Left lung (tissue), 10 donors: ENCODE data around the gene MIAT. TPM values are rescaled to one million over a fixed set of nuclear protein-coding genes. Genes with fewer than 3 reads are reported as not detected.

Experiments
- ATAC-seq: fragments of 200-7000 bp; cut with Tn5 transposase; one replicate; pipeline ENCODE4 v1.9.1; 2020; ENCODE audit warnings: moderate library complexity
- DNase-seq, 4 donors: peaks; one replicate each; pipeline ENCODE4 v3.0.0-alpha.2; 2013 to 2020
- H3K27ac ChIP-seq, 2 donors: fragments of 200-600 bp; sonication (generic) in 1 of 2; one replicate each; pipeline versions ENCODE4 v1.5.0 to v1.8.0; 2020 to 2021
- H3K27me3 ChIP-seq, 2 donors: fragments of 200-600 bp; sonication (generic) in 1 of 2; one replicate each; pipeline versions ENCODE4 v1.5.0 to v1.8.0; 2020 to 2021
- H3K36me3 ChIP-seq, 2 donors: fragments of 200-600 bp; sonication (generic) in 1 of 2; one replicate each; pipeline versions ENCODE4 v1.5.0 to v1.8.0; 2020 to 2021
- H3K4me1 ChIP-seq, 2 donors: fragments of 200-600 bp; one replicate each; pipeline ENCODE4 v1.8.0; 2021
- H3K4me3 ChIP-seq, 2 donors: fragments of 200-600 bp; sonication (generic) in 1 of 2; one replicate each; pipeline versions ENCODE4 v1.5.0 to v1.8.0; 2020 to 2021; ENCODE audit warnings: mild to moderate bottlenecking in 1 of 2
- H3K9me3 ChIP-seq, 2 donors: fragments of 200-600 bp; sonication (generic) in 1 of 2; one replicate each; pipeline versions ENCODE4 v1.5.0 to v1.8.0; 2020 to 2021
- CTCF ChIP-seq, 2 donors: fragments of 200-600 bp; sonication (generic) in 1 of 2; IDR thresholded peaks; one replicate each; pipeline versions ENCODE4 v1.5.0 to v1.8.0; 2021; ENCODE audit warnings: antibody characterized with exemption in 2 of 2
- intact Hi-C, 2 donors: fragments of 100-400 bp; cut with DNase I; formaldehyde crosslinking; loops; one replicate each; pipeline versions ENCODE4 v1.11.2 to v1.14.2; 2022
- polyA plus RNA-seq, 6 donors: library from polyadenylated mRNA; unstranded; fragments of 120-200 nt; gene quantifications; one replicate each; pipeline ENCODE4 v1.2.1, GENCODE V29; 2013; ENCODE audit not compliant: insufficient read length in 6 of 6
- total RNA-seq, 2 donors: library from RNA; stranded (reverse); fragmentation: NEBNext Ultra II Directional; extraction: Animal tissue kit (Norgen Biotek cat#: 25700); gene quantifications; one replicate each; pipeline ENCODE4 v1.2.1, GENCODE V29; 2021
- donor health status: DM: no; HTN: yes; CAD: no.
- donor health status: DM: no; HTN: no; CAD: no.

The MIAT gene
- total and polyA plus RNA-seq, 8 donors = 1.7 to 11.2 (median 2.8) TPM

GRCh38 chr22:26718488-26718887, 61.1 kb downstream of the MIAT start:
- no peak for DNase-seq
- Histone ChIP-seq H3K9me3 (no peaks in the 10 kb centered on the region), H3K36me3 (peaks cover 0 to 37% of the 10 kb centered on the region in 2 donors), H3K4me3 (no peak overlapping the region), H3K27ac (no peak overlapping the region), H3K27me3 (no peaks in the 10 kb centered on the region), H3K4me1 (no peaks in the 10 kb centered on the region)
- ATAC-seq = no peak
- intact Hi-C loops = no loop called here
- no peak for TF ChIP-seq CTCF (IDR thresholded peaks at IDR 0.05)

- H3K27me3 ChIP-seq = no peaks in the 10 kb centered on the region
- H3K4me3 ChIP-seq = no peak overlapping the region
- no peaks in the 10 kb centered on the region for H3K4me1 ChIP-seq
- H3K36me3 ChIP-seq = peaks cover 0 to 37% of the 10 kb centered on the region in 2 donors
- TF ChIP-seq CTCF (IDR thresholded peaks at IDR 0.05) = no peak
- ATAC-seq = no peak
- intact Hi-C loops = no loop called here
- H3K27ac ChIP-seq = no peak overlapping the region
- no peak for DNase-seq
- H3K9me3 ChIP-seq = no peaks in the 10 kb centered on the region
These were observed 61.5 kb downstream of the MIAT start for GRCh38 chr22:26718905-26719304.

GRCh38 chr22:26722159-26722558, 64.8 kb downstream of the MIAT start:
- intact Hi-C loops = no loop called here

GRCh38 chr22:26724414-26724813, 67.0 kb downstream of the MIAT start:
- DNase-seq (no peak), ATAC-seq (no peak)
- no peaks in the 10 kb centered on the region for H3K27me3 ChIP-seq
- no peaks in the 10 kb centered on the region for H3K9me3 ChIP-seq
- no peak for TF ChIP-seq CTCF (IDR thresholded peaks at IDR 0.05)
- H3K4me1 ChIP-seq = no peaks in the 10 kb centered on the region
- H3K4me3 ChIP-seq = no peak overlapping the region
- intact Hi-C loops = no loop called here
- H3K27ac ChIP-seq = no peak overlapping the region
- peaks cover 0 to 35% of the 10 kb centered on the region in 2 donors for H3K36me3 ChIP-seq

More at GRCh38 chr22:26722159-26722558, 64.8 kb downstream of the MIAT start:
- Histone ChIP-seq H3K4me3 (no peak overlapping the region), H3K4me1 (no peaks in the 10 kb centered on the region), H3K27me3 (no peaks in the 10 kb centered on the region), H3K27ac (no peak overlapping the region), H3K9me3 (no peaks in the 10 kb centered on the region), H3K36me3 (peaks cover 0 to 46% of the 10 kb centered on the region in 2 donors)
- ATAC-seq = no peak
- no peak for TF ChIP-seq CTCF (IDR thresholded peaks at IDR 0.05)
- no peak for DNase-seq

- no peaks in the 10 kb centered on the region for H3K27me3 ChIP-seq
- no peaks in the 10 kb centered on the region for H3K9me3 ChIP-seq
- DNase-seq (no peak), ATAC-seq (no peak)
- no peak for TF ChIP-seq CTCF (IDR thresholded peaks at IDR 0.05)
- intact Hi-C loops = no loop called here
- peaks cover 0 to 29% of the 10 kb centered on the region in 2 donors for H3K36me3 ChIP-seq
- H3K4me3 ChIP-seq = no peak overlapping the region
- H3K27ac ChIP-seq = no peak overlapping the region
- H3K4me1 ChIP-seq = no peaks in the 10 kb centered on the region
These were observed 67.8 kb downstream of the MIAT start for GRCh38 chr22:26725012-26725676.

Other genes with a start within 250 kb of the MIAT start
- gene ASPHD2, start 228.3 kb upstream of the MIAT start, total RNA-seq = 1 to 10 TPM; 1.3 to 2.1 TPM
- under 1 TPM; 0.38 to 0.74 (median 0.55) TPM for gene ASPHD2, start 228.3 kb upstream of the MIAT start, polyA plus RNA-seq
- gene HPS4, start 173.8 kb upstream of the MIAT start, total RNA-seq = 10 to 100 TPM; 25.4 to 30.1 TPM
- gene HPS4, start 173.8 kb upstream of the MIAT start, polyA plus RNA-seq = 10 to 100 TPM; 31.0 to 40.7 (median 35.0) TPM
- 10 to 100 TPM; 18.5 to 19.2 TPM for gene SRRD, start 173.7 kb upstream of the MIAT start, total RNA-seq
- 10 to 100 TPM; 25.9 to 33.1 (median 30.0) TPM for gene SRRD, start 173.7 kb upstream of the MIAT start, polyA plus RNA-seq
- gene TFIP11, start 145.1 kb upstream of the MIAT start, total RNA-seq = 10 to 100 TPM; 32.1 to 39.2 TPM
- gene TFIP11, start 145.1 kb upstream of the MIAT start, polyA plus RNA-seq = 10 to 100 TPM; 34.8 to 39.9 (median 36.8) TPM
- gene TPST2, start 67.5 kb upstream of the MIAT start, total RNA-seq = 10 to 100 TPM; 51.4 to 69.0 TPM
- 10 to 100 TPM; 23.3 to 30.9 (median 28.4) TPM for gene TPST2, start 67.5 kb upstream of the MIAT start, polyA plus RNA-seq
- gene CRYBB1, start 39.6 kb upstream of the MIAT start, total RNA-seq = 1 to 10 TPM; 1.0 to 1.3 TPM
- gene CRYBB1, start 39.6 kb upstream of the MIAT start, polyA plus RNA-seq = 1 to 10 TPM in 4 of 6 donors, under 1 TPM in 2; 0.79 to 1.5 (median 1.1) TPM
- not detected for gene CRYBA4, start 35.6 kb upstream of the MIAT start, total RNA-seq
- under 1 TPM; 0.21 to 0.87 (median 0.43) TPM for gene CRYBA4, start 35.6 kb upstream of the MIAT start, polyA plus RNA-seq